GM21786 (cell line): Measurements from ENCODE around the gene MYH2.

Experiments
- ATAC-seq: cut with Tn5 transposase; IDR thresholded peaks from one replicate; pipeline ENCODE4 v1.9.1; 2021; ENCODE audit not compliant: unreplicated experiment

MYH2 gene

GRCh38 chr17:10516638-10517037 lies 32.8 kb downstream of the MYH2 start:
- ATAC-seq = no peak

DNA sequence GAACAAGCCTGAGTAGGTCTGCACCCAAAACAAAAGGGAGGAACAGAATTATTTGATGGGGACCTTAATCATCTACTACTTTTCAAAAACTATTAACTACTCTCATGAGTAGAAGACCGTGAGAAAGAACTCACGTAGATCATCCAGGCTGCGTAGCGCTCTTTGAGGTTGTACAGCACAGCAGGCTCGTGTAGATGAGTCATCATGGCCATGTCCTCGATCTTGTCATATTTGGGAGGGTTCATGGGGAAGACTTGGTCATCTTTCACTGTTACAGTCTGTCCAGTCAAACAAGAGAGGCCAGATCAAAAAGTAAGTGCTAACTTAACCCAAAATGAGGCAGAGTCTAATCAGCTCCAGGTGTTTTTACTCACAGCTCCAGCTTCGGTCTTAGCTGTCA lies 33.4 kb downstream of the MYH2 start:
- ATAC-seq = no peak

DNA sequence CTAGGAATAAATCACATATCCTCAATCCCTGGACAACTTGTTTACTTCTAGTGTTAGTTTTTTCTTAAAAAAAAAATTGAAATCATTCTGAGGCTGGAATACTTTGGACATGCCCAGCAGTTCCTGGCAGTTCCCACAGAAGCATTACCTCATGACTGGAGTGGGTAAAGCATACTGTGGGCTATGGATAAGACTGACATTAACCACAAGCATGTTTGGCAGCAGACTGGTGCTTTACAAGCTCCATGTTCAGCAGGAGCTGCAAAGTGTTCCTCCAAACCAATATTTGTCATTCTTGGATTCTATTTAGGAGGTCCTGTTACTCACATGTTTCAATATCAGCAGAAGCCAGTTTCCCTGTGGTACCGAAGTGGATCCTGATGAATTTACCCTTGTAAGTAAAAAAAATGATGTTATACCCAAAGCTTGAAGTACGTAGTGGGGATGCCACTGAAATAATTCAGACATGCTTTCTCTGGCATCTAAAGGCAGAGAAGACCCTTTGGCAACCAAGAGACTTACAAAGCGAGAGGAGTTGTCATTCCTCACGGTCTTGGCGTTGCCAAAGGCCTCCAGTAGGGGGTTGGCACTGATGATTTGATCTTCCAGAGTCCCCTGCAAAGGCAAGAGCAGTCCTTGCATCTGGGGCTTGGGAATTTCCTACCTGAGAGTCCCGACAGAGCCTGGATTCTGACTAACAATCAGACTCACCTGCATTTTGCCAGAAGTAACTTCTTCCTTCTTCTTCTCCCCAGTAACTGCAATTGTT lies 36.0 kb downstream of the MYH2 start:
- no peak for ATAC-seq

GRCh38 chr17:10512856-10513255 lies 36.6 kb downstream of the MYH2 start:
- ATAC-seq = no peak

GRCh38 chr17:10499950-10500349 lies 49.5 kb downstream of the MYH2 start:
- ATAC-seq = no peak

DNA sequence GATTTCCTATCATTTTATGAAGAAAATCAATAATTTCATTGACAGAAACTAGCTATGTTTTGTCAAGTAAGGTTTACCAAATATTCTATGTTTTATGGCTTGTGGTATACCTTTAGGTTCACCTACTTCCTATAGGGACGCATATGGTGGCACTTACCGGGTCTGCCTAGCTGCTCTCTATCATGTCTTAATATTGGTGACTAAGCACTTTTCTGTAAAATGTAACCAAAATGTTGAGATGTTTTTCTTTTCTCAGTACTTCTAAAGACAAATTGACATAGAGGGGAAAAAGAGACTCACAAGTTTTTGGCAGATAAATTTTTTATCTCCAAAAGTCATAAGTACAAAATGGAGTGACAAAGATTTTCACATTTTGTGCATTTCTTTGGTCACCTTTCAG lies 57.5 kb downstream of the MYH2 start:
- ATAC-seq = no peak

DNA sequence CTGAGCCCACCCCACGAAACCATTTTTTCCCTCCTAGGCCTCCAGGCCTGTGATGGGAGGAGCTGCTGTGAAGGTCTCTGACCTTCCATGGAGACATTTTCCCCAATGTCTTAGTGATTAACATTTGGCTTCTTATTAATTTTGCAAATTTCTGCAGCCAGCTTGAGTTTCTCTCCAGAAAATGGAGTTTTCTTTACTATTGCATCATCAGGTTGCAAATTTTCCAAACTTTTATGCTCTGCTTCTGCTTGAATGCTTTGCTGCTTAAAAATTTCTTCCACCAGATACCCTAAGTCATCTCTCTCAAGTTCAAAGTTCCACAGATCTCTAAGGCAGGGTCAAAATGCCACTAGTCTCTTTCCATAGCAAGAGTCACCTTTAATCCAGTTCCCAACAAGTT lies 67.2 kb downstream of the MYH2 start:
- no peak for ATAC-seq

DNA sequence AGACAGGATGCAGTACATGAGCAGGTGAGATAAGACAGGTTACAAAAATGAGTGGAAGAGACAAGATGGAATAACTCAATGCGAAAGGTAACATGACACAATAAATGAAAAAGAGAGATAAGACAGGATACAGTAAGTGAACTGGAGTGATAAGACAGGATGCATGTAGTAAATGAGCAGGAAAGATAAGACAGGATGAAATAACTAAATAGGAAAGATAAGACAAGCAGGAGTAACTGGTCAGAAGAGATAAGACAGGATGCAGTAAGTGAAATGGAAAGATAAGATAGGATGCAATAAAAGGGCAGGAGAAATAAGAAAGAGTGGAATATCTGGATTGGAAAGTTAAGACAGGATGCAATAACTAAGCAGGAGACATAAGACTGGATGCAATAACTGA lies 71.8 kb downstream of the MYH2 start:
- ATAC-seq = no peak

DNA sequence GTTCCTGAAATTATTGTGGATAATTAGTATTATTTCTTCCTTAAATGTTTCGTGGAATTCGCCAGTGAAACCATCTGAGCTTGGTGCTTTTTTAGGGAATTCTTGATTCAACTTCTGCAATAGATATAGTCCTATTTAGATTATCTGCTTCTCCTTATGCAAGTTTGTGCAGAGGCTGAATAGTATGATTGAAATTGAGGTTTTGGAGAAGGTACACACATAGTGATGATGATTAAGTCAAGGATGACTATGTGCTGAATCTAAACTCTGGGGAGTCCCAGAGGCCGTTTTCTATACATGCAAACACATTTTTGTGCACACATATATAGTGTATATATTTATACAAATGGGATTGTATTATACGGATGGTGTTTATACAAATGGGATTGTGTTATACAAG lies 74.9 kb downstream of the MYH2 start:
- ATAC-seq = no peak

GRCh38 chr17:10471858-10472257 lies 77.6 kb downstream of the MYH2 start:
- no peak for ATAC-seq
